Heart right ventricle (tissue), 16 donors: ENCODE results near the gene TTC39B. TPM values are rescaled to one million over a fixed set of nuclear protein-coding genes. Genes with fewer than 3 reads are reported as not detected.

Experiments
- ATAC-seq, 8 donors: fragments of 200-7000 bp; cut with Tn5 transposase; one replicate each; pipeline ENCODE4 v1.9.1; 2020; ENCODE audit warnings: mild to moderate bottlenecking in 8 of 8, moderate library complexity in 8 of 8, moderate number of reproducible peaks in 1 of 8
- DNase-seq, 2 donors: peaks; one replicate each; pipeline ENCODE4 v3.0.0-alpha.2; 2020
- H3K27ac ChIP-seq, 10 donors: fragments of 200-600 bp; sonication (generic) in 2 of 10; one replicate each; pipeline versions ENCODE4 v1.5.0 to v1.8.0; 2020 to 2022; ENCODE audit warnings: mild to moderate bottlenecking in 3 of 10
- H3K27me3 ChIP-seq, 7 donors: fragments of 200-600 bp; one replicate each; pipeline ENCODE4 v1.8.0; 2021 to 2022; ENCODE audit warnings: mild to moderate bottlenecking in 2 of 7
- H3K36me3 ChIP-seq, 9 donors: fragments of 200-600 bp; sonication (generic) in 1 of 9; one replicate each; pipeline versions ENCODE4 v1.5.0 to v1.8.0; 2020 to 2022; ENCODE audit warnings: mild to moderate bottlenecking in 2 of 9
- H3K4me1 ChIP-seq, 9 donors: fragments of 200-600 bp; sonication (generic) in 1 of 9; one replicate each; pipeline versions ENCODE4 v1.5.0 to v1.8.0; 2020 to 2022; ENCODE audit warnings: mild to moderate bottlenecking in 4 of 9
- H3K4me3 ChIP-seq, 10 donors: fragments of 200-600 bp; sonication (generic) in 2 of 10; one replicate each; pipeline versions ENCODE4 v1.5.0 to v1.8.0; 2020 to 2022; ENCODE audit warnings: mild to moderate bottlenecking in 7 of 10, moderate library complexity in 2 of 10
- H3K9me3 ChIP-seq, 11 donors: fragments of 200-600 bp in 10 of 11; sonication (generic) in 2 of 11; one replicate each; pipeline versions ENCODE4 v1.5.0 to v1.8.0; 2013 to 2022; ENCODE audit warnings: mild to moderate bottlenecking in 2 of 11, control low read depth in 1 of 11, moderate library complexity in 1 of 11
- WGBS, 2 donors: extraction: QIAGEN DNeasy Blood & Tissue Kit; methylation state at CpG; one replicate each; pipeline ENCODE4 v1.1.7; 2013; ENCODE audit warnings: inconsistent platforms in 1 of 2; 5-methylcytosine and 5-hydroxymethylcytosine counted together
- intact Hi-C, 10 donors: fragments of 100-400 bp; cut with DNase I; formaldehyde crosslinking; loops; one replicate each; pipeline versions ENCODE4 v1.11.1 to v1.14.2; 2022
- polyA plus RNA-seq, 2 donors: library from polyadenylated mRNA; stranded (reverse); fragments of 200-250 nt; gene quantifications; one replicate each; pipeline ENCODE4 v1.2.3, GENCODE V29; 2013
- total RNA-seq, 10 donors: library from RNA; stranded (reverse); fragmentation: NEBNext Ultra II Directional in 3 of 10; extraction: Animal tissue kit (Norgen Biotek cat#: 25700) in 3 of 10; gene quantifications; one replicate each; pipeline versions ENCODE4 v1.2.1 to v1.2.4, GENCODE V29; 2021 to 2023
- TF ChIP-seq, protein P1 (sequence below), 9 donors: fragments of 200-600 bp; sonication (generic) in 2 of 9; IDR thresholded peaks; one replicate each; pipeline versions ENCODE4 v1.5.0 to v1.8.0; 2021 to 2022; ENCODE audit warnings: antibody characterized with exemption in 9 of 9, mild to moderate bottlenecking in 5 of 9, moderate library complexity in 1 of 9
- donor health status: Arrhythmogenic right ventricular cardiomyopathy.
- donor health status: ischemic (EF 13 %, LVEDD 7.1; RV severe dilation, severe dysfunction).
- donor health status: healthy with polysubstance abuse.
- donor health status: DM: no; HTN: yes; CAD: no.
- donor health status: DM: no; HTN: no; CAD: no.
- donor health status: ischemic (EF 25% LVEDD 6.9; RV normal size, moderate dysfunction).
- donor health status: ischemic (EF 25% LVEDD 5.7; RV mildly dilated, moderate dysfunction).
- donor health status: healthy.
- donor health status: DM: yes; HTN: yes; CAD: no.
- donor health status: Ischemic cardiomyopathy.
- donor health status: ischemic (EF 35%, LVEDD 5.7; RV mildly dilated, moderate dysfunction).
- donor health status: nonischemic (EF 11% LVEDD 7.7; RV severe dilation, severe dysfunction).
- donor health status: DM: yes; HTN: yes; CAD: no.
- donor health status: PGD.
- donor health status: ischemic (EF 29% LVEDD 5.4; RV normal size, mild dysfunction).
- donor health status: nonischemic (EF 23%, LVEDD 6.1; RV moderate dilation, normal function).

Gene TTC39B
- total and polyA plus RNA-seq, 12 donors, result 0.52 to 4.3 (median 1.5) TPM

DNA sequence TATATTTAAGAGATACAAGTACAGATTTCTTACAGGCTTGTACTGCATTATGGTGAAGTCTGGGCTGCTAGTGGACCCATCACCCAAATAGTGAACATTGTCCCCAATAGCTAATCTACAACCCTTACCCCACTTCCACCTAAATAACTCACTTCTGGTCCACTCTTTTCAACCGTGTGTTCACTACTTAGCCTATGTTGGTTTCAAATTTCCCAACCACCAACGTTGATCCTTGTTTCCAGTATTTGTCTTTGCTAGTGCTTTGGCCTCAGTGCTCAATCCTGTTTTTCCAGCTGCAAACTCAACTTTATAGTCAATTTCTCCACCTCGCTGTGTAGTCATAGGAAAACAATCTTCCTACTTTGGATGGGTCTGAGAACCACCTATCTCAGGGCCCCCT lies 45.3 kb upstream of the TTC39B start:
- WGBS, 2 donors, result 49 to 52% methylated on average over 3 of the region's 3 CpGs
- H3K27me3 ChIP-seq, result no peaks in the 10 kb centered on the region
- TF ChIP-seq, protein P1, sequence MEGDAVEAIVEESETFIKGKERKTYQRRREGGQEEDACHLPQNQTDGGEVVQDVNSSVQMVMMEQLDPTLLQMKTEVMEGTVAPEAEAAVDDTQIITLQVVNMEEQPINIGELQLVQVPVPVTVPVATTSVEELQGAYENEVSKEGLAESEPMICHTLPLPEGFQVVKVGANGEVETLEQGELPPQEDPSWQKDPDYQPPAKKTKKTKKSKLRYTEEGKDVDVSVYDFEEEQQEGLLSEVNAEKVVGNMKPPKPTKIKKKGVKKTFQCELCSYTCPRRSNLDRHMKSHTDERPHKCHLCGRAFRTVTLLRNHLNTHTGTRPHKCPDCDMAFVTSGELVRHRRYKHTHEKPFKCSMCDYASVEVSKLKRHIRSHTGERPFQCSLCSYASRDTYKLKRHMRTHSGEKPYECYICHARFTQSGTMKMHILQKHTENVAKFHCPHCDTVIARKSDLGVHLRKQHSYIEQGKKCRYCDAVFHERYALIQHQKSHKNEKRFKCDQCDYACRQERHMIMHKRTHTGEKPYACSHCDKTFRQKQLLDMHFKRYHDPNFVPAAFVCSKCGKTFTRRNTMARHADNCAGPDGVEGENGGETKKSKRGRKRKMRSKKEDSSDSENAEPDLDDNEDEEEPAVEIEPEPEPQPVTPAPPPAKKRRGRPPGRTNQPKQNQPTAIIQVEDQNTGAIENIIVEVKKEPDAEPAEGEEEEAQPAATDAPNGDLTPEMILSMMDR (IDR thresholded peaks at IDR 0.05), result no peak
- no peak overlapping the region for H3K4me3 ChIP-seq
- no peak for DNase-seq
- H3K36me3 ChIP-seq, result no peaks in the 10 kb centered on the region
- intact Hi-C loops, result loop anchor here in 1 of 10 donors (10.0 kb wide), 1 partner anchor 48 kb away; the partner anchor contains the start of gene TTC39B
- no peaks in the 10 kb centered on the region for H3K9me3 ChIP-seq
- no peak for ATAC-seq
- H3K4me1 ChIP-seq, result no peaks in the 10 kb centered on the region
- H3K27ac ChIP-seq, result no peak overlapping the region

DNA sequence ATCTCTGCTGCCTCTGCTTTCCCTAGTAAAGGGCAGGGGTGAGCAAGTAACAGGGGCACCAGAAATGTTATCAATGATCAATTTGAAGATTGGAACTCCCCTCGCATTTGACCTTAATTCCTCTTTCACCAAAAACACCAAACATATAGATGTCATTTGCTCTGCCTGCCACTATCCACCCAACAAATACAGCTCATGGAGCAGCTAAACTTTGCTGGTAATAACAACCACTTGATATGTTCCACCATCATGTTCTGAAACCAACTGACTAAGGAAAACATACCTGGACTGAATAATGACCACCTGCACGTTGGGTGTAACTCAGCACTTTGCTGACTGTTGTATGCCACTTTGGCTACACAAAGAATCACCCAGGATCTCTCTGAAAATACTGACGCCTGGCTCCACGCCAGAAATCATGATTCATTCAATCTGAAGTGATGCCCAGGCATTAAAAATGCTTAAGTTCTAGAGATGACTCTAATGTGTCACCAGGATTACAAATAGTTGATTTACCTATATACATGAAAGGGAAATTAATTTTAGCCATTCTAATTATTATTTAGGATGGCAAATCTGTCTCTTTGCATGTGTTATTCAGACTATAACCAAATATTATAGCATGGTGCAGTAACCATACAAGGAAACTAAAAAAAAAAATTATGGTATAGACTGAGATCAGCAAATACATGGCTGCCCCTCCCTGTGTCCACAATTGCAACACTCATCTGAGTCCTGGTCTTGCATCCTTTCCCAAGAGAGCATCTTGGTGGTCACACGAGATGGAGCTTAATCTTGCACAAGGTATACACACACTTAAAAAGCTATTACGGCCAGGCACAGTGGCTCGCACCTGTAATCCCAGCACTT lies 43.1 kb upstream of the TTC39B start:
- no peak overlapping the region for H3K27ac ChIP-seq
- DNase-seq, result no peak
- ATAC-seq, result no peak
- TF ChIP-seq, protein P1 (IDR thresholded peaks at IDR 0.05), result no peak
- no peaks in the 10 kb centered on the region for H3K27me3 ChIP-seq
- no peaks in the 10 kb centered on the region for H3K36me3 ChIP-seq
- no peaks in the 10 kb centered on the region for H3K9me3 ChIP-seq
- 77 to 86% methylated on average over 7 of the region's 7 CpGs for WGBS, 2 donors
- H3K4me3 ChIP-seq, result no peak overlapping the region
- H3K4me1 ChIP-seq, result no peaks in the 10 kb centered on the region
- intact Hi-C loops, result loop anchor here in 1 of 10 donors (10.0 kb wide), 1 partner anchor 45 kb away; the partner anchor contains the start of gene TTC39B

DNA sequence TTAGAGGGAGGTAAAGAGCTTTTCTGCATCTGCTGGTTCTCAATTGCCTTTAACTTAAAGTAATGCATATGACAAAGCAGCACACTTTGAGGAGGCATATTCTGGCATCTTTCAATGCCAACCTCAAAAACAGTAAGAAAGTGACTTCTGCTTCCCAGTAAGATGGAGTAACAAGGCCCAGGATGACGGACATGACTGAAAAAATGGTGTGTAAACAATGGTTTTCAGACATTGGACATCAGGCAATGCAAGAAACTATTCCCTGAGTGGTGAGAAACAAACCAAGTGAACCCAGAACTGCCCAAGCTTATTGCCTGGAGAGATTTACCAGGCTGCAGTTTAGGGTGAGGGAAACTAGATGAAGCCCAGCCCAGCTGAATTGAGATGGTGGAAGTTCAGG lies 39.8 kb upstream of the TTC39B start:
- Histone ChIP-seq H3K27me3 (peaks cover 0 to 5% (median 0%) of the 10 kb centered on the region in 7 donors), H3K4me3 (no peak overlapping the region), H3K36me3 (no peaks in the 10 kb centered on the region), H3K27ac (no peak overlapping the region), H3K4me1 (no peaks in the 10 kb centered on the region), H3K9me3 (no peaks in the 10 kb centered on the region)
- TF ChIP-seq, protein P1 (IDR thresholded peaks at IDR 0.05), result no peak
- no peak for ATAC-seq
- 0 to 61% methylated on average over 1 of the region's 1 CpG for WGBS, 2 donors
- intact Hi-C loops, result no loop called here
- DNase-seq, result no peak

DNA sequence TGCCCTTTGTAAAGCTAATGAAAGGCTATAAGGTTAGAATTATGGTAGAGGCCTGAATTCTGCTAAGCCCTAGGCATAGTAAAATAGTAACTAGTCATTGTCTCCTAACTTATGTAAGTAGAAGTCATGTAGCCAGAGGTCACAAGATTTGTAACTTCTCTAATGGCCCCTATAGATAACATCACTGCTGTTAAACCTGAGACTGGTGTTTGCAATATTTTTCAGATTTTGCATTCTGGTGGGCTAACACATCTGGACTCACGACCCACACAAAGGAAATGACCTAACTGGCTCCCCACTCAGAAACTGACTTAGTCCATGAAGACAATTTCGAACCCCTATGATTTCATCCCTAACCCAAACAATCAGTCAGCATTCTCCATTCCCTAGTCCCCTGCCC lies 37.2 kb upstream of the TTC39B start:
- WGBS, 2 donors, result 79 to 90% methylated on average over 2 of the region's 2 CpGs
- H3K27me3 ChIP-seq, result peaks cover 0 to 5% (median 0%) of the 10 kb centered on the region in 7 donors
- no peak overlapping the region for H3K4me3 ChIP-seq
- DNase-seq (no peak), ATAC-seq (no peak)
- H3K4me1 ChIP-seq, result no peaks in the 10 kb centered on the region
- no peak overlapping the region for H3K27ac ChIP-seq
- TF ChIP-seq, protein P1 (IDR thresholded peaks at IDR 0.05), result no peak
- no peaks in the 10 kb centered on the region for H3K36me3 ChIP-seq
- intact Hi-C loops, result no loop called here
- H3K9me3 ChIP-seq, result no peaks in the 10 kb centered on the region
